Liver (tissue), 3 donors: ENCODE measurements around the gene GPR180.

Source experiments
- ATF3 ChIP-seq: IDR thresholded peaks from 2 replicates; pipeline ENCODE4 v1.6.1; 2016; ENCODE audit warnings: antibody characterized with exemption
- FOXA2 ChIP-seq: IDR thresholded peaks from 2 replicates; pipeline ENCODE4 v1.6.1; 2016; ENCODE audit warnings: antibody characterized with exemption
- SP1 ChIP-seq: IDR thresholded peaks from 2 replicates; pipeline ENCODE4 v1.6.1; 2018; ENCODE audit warnings: antibody characterized with exemption, mild to moderate bottlenecking
- TF ChIP-seq, protein P1 (sequence below): fragments of 150-350 bp; IDR thresholded peaks from 2 replicates; pipeline ENCODE4 v1.5.1; 2017; ENCODE audit warnings: improper control_type of control experiment, low read depth, low read length; ENCODE audit not compliant: missing input control
- TF ChIP-seq, protein P2 (sequence below): IDR thresholded peaks from 2 replicates; pipeline ENCODE4 v1.6.1; 2016; ENCODE audit warnings: antibody characterized with exemption, mild to moderate bottlenecking
- TF ChIP-seq, protein P3 (sequence below): IDR thresholded peaks from 2 replicates; pipeline ENCODE4 v1.6.1; 2016; ENCODE audit warnings: antibody characterized with exemption
- donor health status: healthy.
- donor health status: healthy.

GRCh38 chr13:94640721-94641120 is 39.1 kb downstream of the GPR180 start:
- TF ChIP-seq, protein P1, sequence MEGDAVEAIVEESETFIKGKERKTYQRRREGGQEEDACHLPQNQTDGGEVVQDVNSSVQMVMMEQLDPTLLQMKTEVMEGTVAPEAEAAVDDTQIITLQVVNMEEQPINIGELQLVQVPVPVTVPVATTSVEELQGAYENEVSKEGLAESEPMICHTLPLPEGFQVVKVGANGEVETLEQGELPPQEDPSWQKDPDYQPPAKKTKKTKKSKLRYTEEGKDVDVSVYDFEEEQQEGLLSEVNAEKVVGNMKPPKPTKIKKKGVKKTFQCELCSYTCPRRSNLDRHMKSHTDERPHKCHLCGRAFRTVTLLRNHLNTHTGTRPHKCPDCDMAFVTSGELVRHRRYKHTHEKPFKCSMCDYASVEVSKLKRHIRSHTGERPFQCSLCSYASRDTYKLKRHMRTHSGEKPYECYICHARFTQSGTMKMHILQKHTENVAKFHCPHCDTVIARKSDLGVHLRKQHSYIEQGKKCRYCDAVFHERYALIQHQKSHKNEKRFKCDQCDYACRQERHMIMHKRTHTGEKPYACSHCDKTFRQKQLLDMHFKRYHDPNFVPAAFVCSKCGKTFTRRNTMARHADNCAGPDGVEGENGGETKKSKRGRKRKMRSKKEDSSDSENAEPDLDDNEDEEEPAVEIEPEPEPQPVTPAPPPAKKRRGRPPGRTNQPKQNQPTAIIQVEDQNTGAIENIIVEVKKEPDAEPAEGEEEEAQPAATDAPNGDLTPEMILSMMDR, result no peak
- TF ChIP-seq, protein P2, sequence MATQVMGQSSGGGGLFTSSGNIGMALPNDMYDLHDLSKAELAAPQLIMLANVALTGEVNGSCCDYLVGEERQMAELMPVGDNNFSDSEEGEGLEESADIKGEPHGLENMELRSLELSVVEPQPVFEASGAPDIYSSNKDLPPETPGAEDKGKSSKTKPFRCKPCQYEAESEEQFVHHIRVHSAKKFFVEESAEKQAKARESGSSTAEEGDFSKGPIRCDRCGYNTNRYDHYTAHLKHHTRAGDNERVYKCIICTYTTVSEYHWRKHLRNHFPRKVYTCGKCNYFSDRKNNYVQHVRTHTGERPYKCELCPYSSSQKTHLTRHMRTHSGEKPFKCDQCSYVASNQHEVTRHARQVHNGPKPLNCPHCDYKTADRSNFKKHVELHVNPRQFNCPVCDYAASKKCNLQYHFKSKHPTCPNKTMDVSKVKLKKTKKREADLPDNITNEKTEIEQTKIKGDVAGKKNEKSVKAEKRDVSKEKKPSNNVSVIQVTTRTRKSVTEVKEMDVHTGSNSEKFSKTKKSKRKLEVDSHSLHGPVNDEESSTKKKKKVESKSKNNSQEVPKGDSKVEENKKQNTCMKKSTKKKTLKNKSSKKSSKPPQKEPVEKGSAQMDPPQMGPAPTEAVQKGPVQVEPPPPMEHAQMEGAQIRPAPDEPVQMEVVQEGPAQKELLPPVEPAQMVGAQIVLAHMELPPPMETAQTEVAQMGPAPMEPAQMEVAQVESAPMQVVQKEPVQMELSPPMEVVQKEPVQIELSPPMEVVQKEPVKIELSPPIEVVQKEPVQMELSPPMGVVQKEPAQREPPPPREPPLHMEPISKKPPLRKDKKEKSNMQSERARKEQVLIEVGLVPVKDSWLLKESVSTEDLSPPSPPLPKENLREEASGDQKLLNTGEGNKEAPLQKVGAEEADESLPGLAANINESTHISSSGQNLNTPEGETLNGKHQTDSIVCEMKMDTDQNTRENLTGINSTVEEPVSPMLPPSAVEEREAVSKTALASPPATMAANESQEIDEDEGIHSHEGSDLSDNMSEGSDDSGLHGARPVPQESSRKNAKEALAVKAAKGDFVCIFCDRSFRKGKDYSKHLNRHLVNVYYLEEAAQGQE, result no peak
- TF ChIP-seq, protein P3, sequence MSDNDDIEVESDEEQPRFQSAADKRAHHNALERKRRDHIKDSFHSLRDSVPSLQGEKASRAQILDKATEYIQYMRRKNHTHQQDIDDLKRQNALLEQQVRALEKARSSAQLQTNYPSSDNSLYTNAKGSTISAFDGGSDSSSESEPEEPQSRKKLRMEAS, result no peak
- TF ChIP-seq SP1 (no peak), FOXA2 (no peak), ATF3 (no peak)
